Measurements from ENCODE around the gene PIGU. TPM values are rescaled to one million over a fixed set of nuclear protein-coding genes. Genes with fewer than 3 reads are reported as not detected.

Gene PIGU
- total RNA-seq, 1 experiment from 2014 or later = 32.8 TPM

DNA sequence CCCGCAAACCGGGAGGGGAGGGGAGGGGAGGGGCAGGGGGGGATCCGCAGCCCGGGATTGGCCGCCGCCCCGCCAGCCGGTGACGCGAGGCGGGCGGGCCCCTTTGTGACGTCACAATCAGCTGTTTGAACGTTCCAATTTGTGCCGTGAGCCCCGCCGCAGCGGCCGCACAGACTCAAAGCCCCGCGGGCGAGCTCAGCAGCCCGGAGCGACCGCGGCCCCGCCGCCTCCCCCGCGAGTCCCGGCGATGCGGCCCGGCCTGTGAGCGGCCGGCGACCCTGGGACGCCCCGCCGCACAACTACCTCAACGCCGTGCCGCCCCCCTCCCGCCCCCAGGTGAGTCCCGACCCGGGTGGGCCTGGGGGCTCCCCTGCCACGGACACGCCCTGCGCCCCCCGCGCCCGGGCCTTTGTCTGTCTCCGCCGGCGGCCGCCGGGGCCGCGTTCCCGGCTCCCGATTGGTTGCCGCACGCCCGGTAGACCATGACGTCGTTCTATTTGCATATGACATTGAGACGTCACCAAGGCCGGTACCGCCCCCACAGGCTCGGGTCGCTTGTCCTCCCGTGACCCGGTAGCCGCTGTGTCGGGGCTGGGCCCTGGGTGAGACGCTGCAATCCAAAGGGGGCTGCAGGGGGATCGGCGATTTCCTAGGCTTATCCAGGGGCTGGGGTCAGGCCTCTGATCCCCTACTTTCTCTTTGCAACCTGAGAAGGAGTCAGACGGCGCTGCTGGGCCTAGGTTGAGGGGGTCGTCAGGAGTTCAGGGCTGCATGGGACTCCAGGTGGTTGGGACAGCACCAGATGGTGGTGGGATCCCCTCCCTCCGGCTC is 27.5 kb upstream of the PIGU start, which contains the start of gene TP53INP2:
Gene TP53INP2 (plus strand): TSS at position 168 of the 831 bp plus-strand sequence. CDS start 4,396 bp downstream, outside the sequence.
- no peaks in the 10 kb centered on the region for H3K79me1 ChIP-seq (ENCODE audit: insufficient read depth, low read depth, low read length, poor library complexity, severe bottlenecking)
- no peak within 1 kb of the TSS for H4K91ac ChIP-seq (ENCODE audit: insufficient read length, low read depth, low read length)
- H2BK12ac ChIP-seq (ENCODE audit: insufficient read length, low read depth, low read length) = no peak within 1 kb of the TSS
- TF ChIP-seq, protein P1, sequence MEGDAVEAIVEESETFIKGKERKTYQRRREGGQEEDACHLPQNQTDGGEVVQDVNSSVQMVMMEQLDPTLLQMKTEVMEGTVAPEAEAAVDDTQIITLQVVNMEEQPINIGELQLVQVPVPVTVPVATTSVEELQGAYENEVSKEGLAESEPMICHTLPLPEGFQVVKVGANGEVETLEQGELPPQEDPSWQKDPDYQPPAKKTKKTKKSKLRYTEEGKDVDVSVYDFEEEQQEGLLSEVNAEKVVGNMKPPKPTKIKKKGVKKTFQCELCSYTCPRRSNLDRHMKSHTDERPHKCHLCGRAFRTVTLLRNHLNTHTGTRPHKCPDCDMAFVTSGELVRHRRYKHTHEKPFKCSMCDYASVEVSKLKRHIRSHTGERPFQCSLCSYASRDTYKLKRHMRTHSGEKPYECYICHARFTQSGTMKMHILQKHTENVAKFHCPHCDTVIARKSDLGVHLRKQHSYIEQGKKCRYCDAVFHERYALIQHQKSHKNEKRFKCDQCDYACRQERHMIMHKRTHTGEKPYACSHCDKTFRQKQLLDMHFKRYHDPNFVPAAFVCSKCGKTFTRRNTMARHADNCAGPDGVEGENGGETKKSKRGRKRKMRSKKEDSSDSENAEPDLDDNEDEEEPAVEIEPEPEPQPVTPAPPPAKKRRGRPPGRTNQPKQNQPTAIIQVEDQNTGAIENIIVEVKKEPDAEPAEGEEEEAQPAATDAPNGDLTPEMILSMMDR (conservative IDR thresholded peaks at IDR 0.05) = no peak
- Mint-ChIP-seq H3K36me3 (ENCODE audit: insufficient read depth in 1 of 3, low read depth in 3 of 3) (no peaks in the 10 kb centered on the region), H3K27me3 (ENCODE audit: low read depth) (peaks cover 56% of the 10 kb centered on the region), H3K4me1 (peaks cover 25 to 30% of the 10 kb centered on the region in 2 experiments), H3K9me3 (no peaks in the 10 kb centered on the region), H3K4me3 (peak within 1 kb of the TSS; percentile 91 to 97), H3K27ac (peak within 1 kb of the TSS; percentile 86 to 96 (median 96); a peak in 5 of 7 replicates)
- no peak within 1 kb of the TSS for H3K56ac ChIP-seq (ENCODE audit: insufficient read length, low read depth, low read length)
- WGBS (ENCODE audit: extremely low coverage, insufficient read length, low lambda C conversion rate) = no CpG with 5 or more reads among the region's 82 CpGs
- no peak within 1 kb of the TSS for H4K5ac ChIP-seq (ENCODE audit: insufficient read length, low read depth, low read length)
- no peak within 1 kb of the TSS for H2BK120ac ChIP-seq (ENCODE audit: low read depth, low read length, poor library complexity, severe bottlenecking)
- H3K4me2 ChIP-seq (ENCODE audit: insufficient read depth, insufficient read length, low read length) = peak within 1 kb of the TSS; percentile 75
- H3K18ac ChIP-seq (ENCODE audit: insufficient read length, low read depth, low read length) = peak within 1 kb of the TSS; percentile 89
- no peaks in the 10 kb centered on the region for H4K20me1 ChIP-seq (ENCODE audit: control insufficient read depth, insufficient read depth, insufficient read length)
- peak; percentile 93 for DNase-seq
- H2BK20ac ChIP-seq (ENCODE audit: low read depth, low read length, poor library complexity, severe bottlenecking) = no peak within 1 kb of the TSS
- H3K27me3 ChIP-seq (ENCODE audit: insufficient read depth, low read length) = peaks cover 6% of the 10 kb centered on the region; the same call in 1 of the 2 replicates
- H3T11ph ChIP-seq (ENCODE audit: low read length) = no peak within 1 kb of the TSS
- H3K23ac ChIP-seq (ENCODE audit: insufficient read length, low read depth, low read length) = no peak within 1 kb of the TSS
- no peaks in the 10 kb centered on the region for H3K79me2 ChIP-seq (ENCODE audit: insufficient read depth, low read length)
- H2AFZ ChIP-seq (ENCODE audit: low read length) = peak within 1 kb of the TSS; percentile 79
- H3K4me1 ChIP-seq (ENCODE audit: insufficient read depth, low read length) = no peaks in the 10 kb centered on the region
- no peaks in the 10 kb centered on the region for H3K9me3 ChIP-seq (ENCODE audit: control insufficient read depth, low read depth, low read length)
- H3K9ac ChIP-seq (ENCODE audit: extremely low read depth, insufficient read length, low read length) = peak within 1 kb of the TSS; percentile 50
- H3K14ac ChIP-seq (ENCODE audit: insufficient read depth, low read length) = peak within 1 kb of the TSS; percentile 94; the same call in 1 of the 2 replicates
- H4K8ac ChIP-seq (replicated peaks; ENCODE audit: insufficient read length, low read depth, low read length) = no peak within 1 kb of the TSS
- H3K23me2 ChIP-seq (ENCODE audit: insufficient read length, low read depth, low read length, poor library complexity, severe bottlenecking) = peaks cover 17% of the 10 kb centered on the region
- no peak within 1 kb of the TSS for H3K27ac ChIP-seq (ENCODE audit: insufficient read length, low read depth, low read length)
- H3K4ac ChIP-seq (ENCODE audit: low read depth, low read length) = no peak within 1 kb of the TSS
- no peak within 1 kb of the TSS for H2BK15ac ChIP-seq (ENCODE audit: low read depth, low read length)
- no peak within 1 kb of the TSS for H2BK5ac ChIP-seq (ENCODE audit: insufficient read length, low read length)
- no peak within 1 kb of the TSS for H2AK5ac ChIP-seq (ENCODE audit: insufficient read length, low read length)
